ENCODE results near the gene C1orf159. TPM values are rescaled to one million over a fixed set of nuclear protein-coding genes. Genes with fewer than 3 reads are reported as not detected.
A peak's percentile ranks its signal among the peaks of the same experiment; 100 is the strongest.
"Not testable (repeated sequence)": the region's sequence is repeated elsewhere in the genome, so short reads cannot be mapped to it uniquely, and the experiment has no call there.

Gene C1orf159
- total RNA-seq, 3 donors from 2014 or later, result 18.4 to 25.3 (median 24.0) TPM

DNA sequence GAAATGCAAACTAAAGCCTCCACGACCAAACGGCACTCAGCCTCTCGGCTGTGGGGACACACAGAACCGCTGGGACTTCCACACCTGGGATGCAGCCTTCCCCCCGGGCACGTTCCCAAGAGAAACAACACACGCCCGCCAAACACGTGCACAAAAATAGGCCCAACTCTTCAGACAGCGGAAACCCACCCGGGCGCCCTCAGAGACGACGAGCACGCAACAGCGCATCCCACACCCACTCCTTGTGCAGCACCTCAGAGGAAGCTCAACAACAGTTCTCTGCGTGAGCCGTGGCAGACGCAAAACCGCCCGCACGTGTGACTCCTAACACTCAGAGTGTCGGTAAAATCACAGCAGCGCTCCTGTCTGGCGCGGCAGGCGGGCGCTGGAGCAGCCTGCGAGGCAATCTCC, 5.3 kb downstream of the C1orf159 start:
- Histone ChIP-seq H3K9me3 (peaks cover 6% of the 10 kb centered on the region), H3K4me1 (ENCODE audit: low read depth) (peaks cover 15% of the 10 kb centered on the region), H3K36me3 (ENCODE audit: low read depth) (no peaks in the 10 kb centered on the region), H3K4me3 (no peak overlapping the region)
- ATAC-seq (no peak), DNase-seq (peak in 2 of 3 donors; percentile 46 to 62)
- intact Hi-C loops (cut with DNase I, micrococcal nuclease), result no loop called here
- TF ChIP-seq CTCF (IDR thresholded peaks at IDR 0.05), result no peak

- peak; percentile 98 for ATAC-seq
Measured at GRCh38 chr1:1109743-1110142, 6.1 kb downstream of the C1orf159 start.

GRCh38 chr1:1106510-1107221, 9.2 kb downstream of the C1orf159 start:
- TF ChIP-seq CTCF (IDR thresholded peaks at IDR 0.05), result no peak
- peak in 2 of 3 donors; percentile 30 to 52 for DNase-seq
- intact Hi-C loops (cut with DNase I, micrococcal nuclease), result no loop called here
- Histone ChIP-seq H3K9me3 (no peaks in the 10 kb centered on the region), H3K4me3 (no peak overlapping the region), H3K36me3 (ENCODE audit: low read depth) (no peaks in the 10 kb centered on the region), H3K4me1 (ENCODE audit: low read depth) (peaks cover 15% of the 10 kb centered on the region)
- no peak for ATAC-seq

More at GRCh38 chr1:1109743-1110142, 6.1 kb downstream of the C1orf159 start:
- no peaks in the 10 kb centered on the region for H3K36me3 ChIP-seq (ENCODE audit: low read depth)
- peak; percentile 88 to 90 (median 89) for DNase-seq
- no peak for TF ChIP-seq CTCF (IDR thresholded peaks at IDR 0.05)
- peaks cover 15% of the 10 kb centered on the region for H3K4me1 ChIP-seq (ENCODE audit: low read depth)
- intact Hi-C loops (cut with DNase I, micrococcal nuclease), result no loop called here
- H3K9me3 ChIP-seq, result peaks cover 6% of the 10 kb centered on the region
- no peak overlapping the region for H3K4me3 ChIP-seq

DNA sequence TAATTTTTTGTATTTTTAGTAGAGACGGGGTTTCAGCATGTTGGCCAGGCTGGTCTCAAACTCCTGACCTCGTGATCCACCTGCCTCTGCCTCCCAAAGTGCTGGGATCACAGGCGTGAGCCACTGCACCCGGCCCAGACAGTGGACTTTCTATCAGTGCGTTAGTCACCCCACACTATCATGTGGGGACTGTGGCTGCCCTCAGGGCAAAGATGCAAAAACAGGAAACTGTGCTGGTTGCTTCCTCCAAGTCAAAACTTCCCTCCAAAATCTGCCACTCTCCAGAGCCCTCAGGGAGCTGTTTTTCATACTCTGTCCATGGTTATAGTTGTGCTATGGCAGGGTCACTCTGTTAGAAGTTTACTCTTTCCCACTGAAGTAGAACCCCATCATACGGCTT, 11.7 kb downstream of the C1orf159 start:
- intact Hi-C loops (cut with DNase I, micrococcal nuclease); H3K4me3 ChIP-seq; ATAC-seq; H3K4me1 ChIP-seq (ENCODE audit: low read depth); H3K36me3 ChIP-seq (ENCODE audit: low read depth); H3K9me3 ChIP-seq: not testable (repeated sequence)
- DNase-seq, result peak in 1 of 3 donors; percentile 16

GRCh38 chr1:1101503-1101902, 14.4 kb downstream of the C1orf159 start:
- DNase-seq, result peak in 2 of 3 donors; percentile 7 to 23
- no peak for TF ChIP-seq CTCF (IDR thresholded peaks at IDR 0.05)
- Histone ChIP-seq H3K36me3 (ENCODE audit: low read depth) (no peaks in the 10 kb centered on the region), H3K9me3 (no peaks in the 10 kb centered on the region), H3K4me3 (no peak overlapping the region), H3K4me1 (ENCODE audit: low read depth) (no peaks in the 10 kb centered on the region)
- ATAC-seq, result peak; percentile 59
- intact Hi-C loops (cut with DNase I, micrococcal nuclease), result no loop called here

- intact Hi-C loops (cut with DNase I, micrococcal nuclease), result no loop called here
- ATAC-seq (no peak), DNase-seq (peak in 1 of 3 donors; percentile 12)
- Histone ChIP-seq H3K36me3 (ENCODE audit: low read depth) (no peaks in the 10 kb centered on the region), H3K4me3 (no peak overlapping the region), H3K4me1 (ENCODE audit: low read depth) (no peaks in the 10 kb centered on the region), H3K9me3 (no peaks in the 10 kb centered on the region)
- TF ChIP-seq CTCF (IDR thresholded peaks at IDR 0.05), result no peak
Measured at GRCh38 chr1:1100296-1100695, 15.6 kb downstream of the C1orf159 start.
